K562 (cell line): Measurements from ENCODE around the gene HSPB7. TPM values are rescaled to one million over a fixed set of nuclear protein-coding genes. Genes with fewer than 3 reads are reported as not detected.

Experiments used
- ATAC-seq: fragments of 200-7000 bp; cut with Tn5 transposase; 3 replicates; pipeline ENCODE4 v1.9.1; 2020; ENCODE audit warnings: moderate library complexity
- BruUV-seq: library from RNA; stranded (reverse); fragments of 400-500 nt; replicated peaks from 2 replicates; lab custom pipeline; 2021; lab: Mats Ljungman, UMichigan
- CTCF ChIA-PET: fragments of 300-600 bp; formaldehyde crosslinking; extraction: SDS; loops from one replicate; lab custom pipeline; 2021; ENCODE audit warnings: low intra/inter-chr PET ratio; lab: Yijun Ruan, JAX
- POLR2A ChIA-PET: fragments of 300-600, 350-650 bp; sonication (Branson Sonifier 250); formaldehyde crosslinking; extraction: SDS; loops from one replicate; lab custom pipeline; 2021; ENCODE audit warnings: antibody characterized with exemption, inconsistent platforms; lab: Yijun Ruan, JAX
- DNase-seq, 4 experiments: peaks; one replicate each; pipeline versions ENCODE4 v3.0.0 to v3.0.0-alpha.2; 2011 to 2018; ENCODE audit warnings: low spot score in 3 of 4, mixed read lengths in 3 of 4; ENCODE audit errors: extremely low read depth in 1 of 4
- FAIRE-seq: peaks from 2 replicates; lab custom pipeline; 2011; peaks lifted over from hg19 to GRCh38; lab: Jason Lieb, UNC
- H2AFZ ChIP-seq: 2 replicates; pipeline ENCODE4 v1.6.0; 2011; ENCODE audit warnings: low read depth, low read length, control low read depth, inconsistent platforms
- H3K27ac ChIP-seq: fragments of 200-600 bp; 3 replicates; pipeline ENCODE4 v1.8.0; 2011; ENCODE audit warnings: low read depth, mild to moderate bottlenecking, control low read depth, inconsistent platforms, low read length, moderate library complexity, mixed read lengths; ENCODE audit errors: extremely low read depth
- H3K27me3 ChIP-seq, 2 experiments: fragments of 300-600 bp in 1 of 2; 2 replicates in 1 of 2; 3 replicates in 1 of 2; pipeline versions ENCODE4 v1.6.0 to v1.8.0; 2011; ENCODE audit warnings: inconsistent platforms in 2 of 2, low read length in 2 of 2, mild to moderate bottlenecking in 1 of 2, mixed read lengths in 1 of 2, moderate library complexity in 1 of 2; ENCODE audit not compliant: control insufficient read depth in 2 of 2, insufficient read depth in 2 of 2
- H3K36me3 ChIP-seq: fragments of 300-600 bp; 3 replicates; pipeline ENCODE4 v1.8.0; 2011; ENCODE audit warnings: mild to moderate bottlenecking, low read length, inconsistent platforms; ENCODE audit not compliant: control insufficient read depth, insufficient read depth
- H3K4me1 ChIP-seq, 2 experiments: fragments of 200-600 bp in 1 of 2; replicated peaks in 1 of 2; 2 replicates in 1 of 2; 3 replicates in 1 of 2; pipeline versions ENCODE4 v1.5.1 to v1.8.0; 2011; ENCODE audit warnings: inconsistent platforms in 2 of 2, low read length in 2 of 2, mild to moderate bottlenecking in 1 of 2, mixed read lengths in 1 of 2, moderate library complexity in 1 of 2; ENCODE audit not compliant: control insufficient read depth in 2 of 2, insufficient read depth in 2 of 2
- H3K4me2 ChIP-seq: 2 replicates; pipeline ENCODE4 v1.6.1; 2011; ENCODE audit warnings: low read length, control low read depth, inconsistent platforms, mixed read lengths; ENCODE audit not compliant: insufficient read depth
- H3K4me3 ChIP-seq: fragments of 200-600 bp; sonication (generic), shearing (Covaris generic); 2 replicates; pipeline ENCODE4 v1.5.1; 2016; ENCODE audit warnings: control low read depth, inconsistent platforms
- H3K79me2 ChIP-seq: fragments of 200-600 bp; 3 replicates; pipeline ENCODE4 v1.8.0; 2011; ENCODE audit warnings: low read length, inconsistent platforms; ENCODE audit not compliant: control insufficient read depth, insufficient read depth
- H3K9ac ChIP-seq, 2 experiments: 2 replicates each; pipeline versions ENCODE4 v1.6.0 to v1.6.1; 2011; ENCODE audit warnings: low read depth in 2 of 2, low read length in 2 of 2, control low read depth in 1 of 2, inconsistent platforms in 1 of 2, mild to moderate bottlenecking in 1 of 2, mixed read lengths in 1 of 2; ENCODE audit not compliant: insufficient read depth in 1 of 2
- H3K9me1 ChIP-seq: one replicate; pipeline ENCODE4 v1.6.0; 2011; ENCODE audit warnings: inconsistent platforms, mild to moderate bottlenecking, low read length, moderate library complexity; ENCODE audit not compliant: control insufficient read depth, insufficient read depth
- H3K9me3 ChIP-seq: replicated peaks from 2 replicates; pipeline ENCODE4 v1.5.1; 2011; ENCODE audit warnings: low read depth, low read length, inconsistent platforms; ENCODE audit not compliant: control insufficient read depth, insufficient read depth
- H4K20me1 ChIP-seq: replicated peaks from 2 replicates; pipeline ENCODE4 v1.6.1; 2011; ENCODE audit warnings: low read length, inconsistent platforms, mixed read lengths; ENCODE audit not compliant: control insufficient read depth, insufficient read depth
- HDAC1 ChIP-seq, 2 experiments: fragments of 450-650 bp; IDR thresholded peaks; 2 replicates each; pipeline ENCODE4 v1.6.1; 2016 to 2017; ENCODE audit warnings: inconsistent platforms in 1 of 2, mild to moderate bottlenecking in 1 of 2, moderate library complexity in 1 of 2
- HINFP ChIP-seq: fragments of 450-650 bp; conservative IDR thresholded peaks from 2 replicates; pipeline ENCODE4 v1.6.1; 2016; ENCODE audit warnings: missing genetic modification characterization, low read depth, mild to moderate bottlenecking, control low read depth, missing compliant biosample characterization
- ZBTB40 ChIP-seq, 2 experiments: fragments of 450-650 bp in 1 of 2; sonication (generic) in 1 of 2; formaldehyde crosslinking in 1 of 2; IDR thresholded peaks; 2 replicates each; pipeline versions ENCODE4 v1.7.1 to v1.9.0; 2016 to 2022; ENCODE audit warnings: inconsistent platforms in 1 of 2, mild to moderate bottlenecking in 1 of 2, missing genetic modification reagents in 1 of 2
- WGBS: fragments of 100-300 bp; shearing (Covaris generic); methylation state at CpG from one replicate; pipeline ENCODE4 v1.1.6; 2016; ENCODE audit warnings: low coverage, mixed read lengths; ENCODE audit not compliant: insufficient coverage; ENCODE audit errors: missing lambda C conversion rate; 5-methylcytosine and 5-hydroxymethylcytosine counted together
- in situ Hi-C: fragments of 300-500 bp; cut with MboI; formaldehyde crosslinking; loops from 4 replicates; pipeline ENCODE4 v1.15.0; 2018; ENCODE audit warnings: inconsistent platforms, mixed read lengths
- intact Hi-C: fragments of 100-400 bp; cut with micrococcal nuclease; formaldehyde crosslinking; loops from 2 replicates; pipeline ENCODE4 v1.14.2; 2022
- polyA plus RNA-seq, 8 experiments: library from polyadenylated mRNA; depleted of rRNA in 4 of 8; stranded (reverse) in 5 of 8; unstranded in 3 of 8; fragments of >200 nt; fragmentation: Nextera tagmentation in 2 of 8; fragmentation: Illumina TruSeq in 1 of 8; extraction: Ambion mirVana in 2 of 8; extraction: Trizol in 1 of 8; gene quantifications; 2 replicates each; pipeline versions ENCODE4 v1.2.1 to v1.2.3, GENCODE V29; 2011 to 2014; ENCODE audit warnings: inconsistent platforms in 1 of 8, missing spikeins in 1 of 8
- total RNA-seq, 7 experiments: library from RNA; depleted of rRNA in 6 of 7; stranded (reverse); fragments of >200 nt in 6 of 7; fragmentation: Illumina TruSeq in 2 of 7; extraction: Trizol in 2 of 7; gene quantifications; 2 replicates each; pipeline versions ENCODE4 v1.2.1 to v1.2.3, GENCODE V29; 2011 to 2021; ENCODE audit warnings: low replicate concordance in 1 of 7

The HSPB7 gene
- total and polyA plus RNA-seq, 9 of the 15 experiments (the other 6 are each of a cell fraction or from before 2014, with no cell fraction given): 0.05 to 0.19 (median 0.07) TPM; not detected in 6

- TF ChIP-seq HINFP (tag): no peak
Observed at GRCh38 chr1:15988856-15989736, 28.7 kb downstream of the HSPB7 start (continued).

GRCh38 chr1:15985611-15986297 is 32.1 kb downstream of the HSPB7 start:
- H3K27me3 ChIP-seq: peaks cover 5 to 9% of the 10 kb centered on the region in 2 experiments; a peak in 3 of 5 replicates
- FAIRE-seq (no peak), DNase-seq (peak in 1 of 4 experiments; percentile 4), ATAC-seq (no peak)
- POLR2A ChIA-PET: interaction anchor here (0.6 to 1.1 kb wide), 4 partner anchors 9 to 184 kb away, joined by 3 read pairs; no protein-coding TSS in a partner anchor
- H3K27ac ChIP-seq: no peak overlapping the region
- H3K9me1 ChIP-seq: no peaks in the 10 kb centered on the region
- CTCF ChIA-PET: no interaction called here
- H3K4me3 ChIP-seq: no peak overlapping the region
- H4K20me1 ChIP-seq: no peaks in the 10 kb centered on the region
- intact Hi-C loops: no loop called here
- WGBS: 14% methylated on average over 5 of the region's 5 CpGs
- peaks cover 0 to 8% of the 10 kb centered on the region in 2 experiments; a peak in 1 of 5 replicates for H3K4me1 ChIP-seq
- no peak overlapping the region for H3K4me2 ChIP-seq
- H3K9ac ChIP-seq: no peak overlapping the region
- in situ Hi-C loops: no loop called here
- H2AFZ ChIP-seq: no peak overlapping the region
- H3K9me3 ChIP-seq: peaks cover 13% of the 10 kb centered on the region
- H3K36me3 ChIP-seq: no peaks in the 10 kb centered on the region
- TF ChIP-seq HDAC1 (IDR thresholded peaks at IDR 0.05) (no peak), ZBTB40 (IDR thresholded peaks at IDR 0.05) (peak; percentile 79), ZBTB40 (CRISPR knock-in tag; IDR thresholded peaks at IDR 0.05) (no peak)
- no peaks in the 10 kb centered on the region for H3K79me2 ChIP-seq
- no TSS peak for BruUV-seq
